Esophagus squamous epithelium (tissue), 4 donors: ENCODE measurements around the gene PXYLP1.

ENCODE experiments used
- CTCF ChIP-seq, 6 experiments: fragments of 450-650 bp in 4 of 6; fragments of 200-600 bp in 2 of 6; sonication (generic) in 2 of 6; IDR thresholded peaks; one replicate each; pipeline ENCODE4 v1.5.1; 2016 to 2019; ENCODE audit warnings: antibody characterized with exemption in 6 of 6, mild to moderate bottlenecking in 4 of 6, moderate library complexity in 4 of 6
- POLR2A ChIP-seq, 4 donors: fragments of 450-650 bp; IDR thresholded peaks; one replicate each; pipeline ENCODE4 v1.6.1; 2017; ENCODE audit warnings: antibody characterized with exemption in 4 of 4, mild to moderate bottlenecking in 4 of 4, moderate library complexity in 3 of 4

- TF ChIP-seq CTCF (IDR thresholded peaks at IDR 0.05) (no peak), POLR2A (IDR thresholded peaks at IDR 0.05) (no peak)
These were observed 44.8 kb downstream of the PXYLP1 start for GRCh38 chr3:141276398-141276797.
